Muscle layer of duodenum (tissue), 2 donors: ENCODE data around the gene JARID2.

Experiments
- H3K27ac ChIP-seq: one replicate; pipeline ENCODE4 v1.7.0; 2013; ENCODE audit warnings: mild to moderate bottlenecking, low read length
- H3K27me3 ChIP-seq: one replicate; pipeline ENCODE4 v1.7.0; 2013; ENCODE audit warnings: low read depth, mild to moderate bottlenecking, control low read depth, low read length
- H3K36me3 ChIP-seq, 2 donors: one replicate each; pipeline ENCODE4 v1.7.0; 2013; ENCODE audit warnings: low read length in 2 of 2, control low read depth in 1 of 2, mild to moderate bottlenecking in 1 of 2; ENCODE audit not compliant: insufficient read depth in 2 of 2, control insufficient read depth in 1 of 2
- H3K4me1 ChIP-seq, 2 donors: one replicate each; pipeline ENCODE4 v1.7.0; 2013; ENCODE audit warnings: low read length in 2 of 2, mild to moderate bottlenecking in 2 of 2, control low read depth in 1 of 2, moderate library complexity in 1 of 2; ENCODE audit not compliant: insufficient read depth in 2 of 2, control insufficient read depth in 1 of 2
- H3K4me3 ChIP-seq, 2 donors: one replicate each; pipeline ENCODE4 v1.7.0; 2013; ENCODE audit warnings: low read length in 2 of 2, low read depth in 1 of 2, mild to moderate bottlenecking in 1 of 2
- H3K9me3 ChIP-seq, 2 donors: one replicate each; pipeline ENCODE4 v1.7.0; 2013; ENCODE audit warnings: low read length in 2 of 2, control low read depth in 1 of 2, mild to moderate bottlenecking in 1 of 2; ENCODE audit not compliant: control insufficient read depth in 1 of 2
- donor health status: healthy.

Gene JARID2

GRCh38 chr6:15335385-15335784 is 89.5 kb downstream of the JARID2 start:
- H3K4me1 ChIP-seq, result peaks cover 2 to 29% of the 10 kb centered on the region in 2 donors
- no peaks in the 10 kb centered on the region for H3K36me3 ChIP-seq
- H3K4me3 ChIP-seq, result no peak overlapping the region

DNA sequence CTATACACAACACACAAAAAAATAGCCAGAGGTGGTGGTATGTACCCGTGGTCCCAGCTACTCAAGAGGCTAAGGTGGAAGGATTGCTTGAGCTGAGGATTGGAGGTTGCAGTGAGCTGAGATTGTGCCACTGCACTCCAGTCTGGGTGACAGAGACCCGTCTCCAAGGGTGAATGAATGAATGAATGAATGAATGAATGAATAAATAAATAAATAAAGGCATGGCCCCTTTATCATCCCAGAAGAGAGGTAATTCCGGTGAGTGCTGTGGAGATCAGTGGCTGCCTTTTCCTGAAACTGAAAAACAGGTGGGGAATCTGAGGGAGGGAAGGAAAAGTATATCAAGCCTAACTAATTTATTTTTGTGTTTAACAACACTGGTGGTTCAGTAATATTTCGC is 90.0 kb downstream of the JARID2 start:
- H3K4me1 ChIP-seq, result peaks cover 0 to 24% of the 10 kb centered on the region in 2 donors
- H3K9me3 ChIP-seq, result no peaks in the 10 kb centered on the region
- H3K27me3 ChIP-seq, result no peaks in the 10 kb centered on the region
- H3K4me3 ChIP-seq, result no peak overlapping the region
- H3K27ac ChIP-seq, result no peak overlapping the region
- H3K36me3 ChIP-seq, result no peaks in the 10 kb centered on the region

More at GRCh38 chr6:15335385-15335784, 89.5 kb downstream of the JARID2 start:
- H3K27me3 ChIP-seq, result no peaks in the 10 kb centered on the region
- H3K9me3 ChIP-seq, result no peaks in the 10 kb centered on the region
- H3K27ac ChIP-seq, result no peak overlapping the region

- Histone ChIP-seq H3K4me3 (no peak overlapping the region), H3K4me1 (peaks cover 7 to 16% of the 10 kb centered on the region in 2 donors), H3K27ac (no peak overlapping the region), H3K9me3 (no peaks in the 10 kb centered on the region), H3K36me3 (no peaks in the 10 kb centered on the region), H3K27me3 (no peaks in the 10 kb centered on the region)
Observed at GRCh38 chr6:15336900-15337560, 91.2 kb downstream of the JARID2 start.

DNA sequence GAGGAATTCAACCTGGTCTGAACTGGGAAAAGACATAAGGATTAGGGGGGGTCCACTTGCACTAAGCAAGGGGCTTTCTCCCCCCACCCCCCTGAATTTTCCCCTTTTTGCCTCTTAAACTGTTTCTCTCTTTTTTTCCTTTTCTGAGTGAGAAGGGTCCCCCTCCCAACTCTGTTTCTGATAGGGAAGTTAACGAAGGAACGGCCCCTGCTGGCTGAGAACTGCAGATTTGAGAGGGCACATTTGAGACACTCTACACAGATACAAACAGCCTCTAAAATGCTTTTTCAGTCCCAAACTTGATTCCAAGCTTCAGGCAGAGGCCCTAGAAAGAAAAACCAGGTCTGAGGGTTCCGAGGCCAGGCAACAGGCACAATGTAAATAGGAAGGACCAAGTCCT is 91.7 kb downstream of the JARID2 start:
- H3K36me3 ChIP-seq, result no peaks in the 10 kb centered on the region
- no peak overlapping the region for H3K4me3 ChIP-seq
- H3K4me1 ChIP-seq, result peaks cover 7 to 13% of the 10 kb centered on the region in 2 donors
- H3K27me3 ChIP-seq, result no peaks in the 10 kb centered on the region
- H3K9me3 ChIP-seq, result no peaks in the 10 kb centered on the region
- no peak overlapping the region for H3K27ac ChIP-seq

- H3K4me1 ChIP-seq, result peaks cover 7 to 17% of the 10 kb centered on the region in 2 donors
- no peak overlapping the region for H3K27ac ChIP-seq
- H3K27me3 ChIP-seq, result no peaks in the 10 kb centered on the region
- H3K36me3 ChIP-seq, result no peaks in the 10 kb centered on the region
- H3K4me3 ChIP-seq, result no peak overlapping the region
- no peaks in the 10 kb centered on the region for H3K9me3 ChIP-seq
Observed at GRCh38 chr6:15338476-15338875, 92.6 kb downstream of the JARID2 start.

DNA sequence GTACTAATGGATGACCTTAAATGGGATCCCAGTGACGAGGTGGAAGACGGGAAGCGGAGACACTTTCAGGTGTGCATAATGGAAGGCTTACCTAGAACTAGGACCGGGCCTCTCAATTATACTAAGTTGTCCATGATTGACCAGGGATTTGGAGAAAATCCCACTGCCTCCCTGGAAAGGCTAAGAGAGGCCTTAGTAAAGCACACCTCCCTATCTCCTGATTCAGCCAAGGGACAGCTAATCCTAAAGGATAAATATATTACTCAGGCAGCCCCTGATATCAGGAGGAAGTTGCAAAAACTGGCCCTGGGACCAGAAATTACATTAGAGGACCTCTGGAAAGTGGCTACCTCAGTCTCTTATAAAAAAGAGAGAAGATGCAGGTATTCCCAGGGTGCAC is 93.2 kb downstream of the JARID2 start:
- no peaks in the 10 kb centered on the region for H3K27me3 ChIP-seq
- H3K36me3 ChIP-seq, result no peaks in the 10 kb centered on the region
- peaks cover 7 to 23% of the 10 kb centered on the region in 2 donors for H3K4me1 ChIP-seq
- no peaks in the 10 kb centered on the region for H3K9me3 ChIP-seq
- H3K4me3 ChIP-seq, result no peak overlapping the region
- H3K27ac ChIP-seq, result no peak overlapping the region

GRCh38 chr6:15340105-15340601 is 94.3 kb downstream of the JARID2 start:
- no peak overlapping the region for H3K27ac ChIP-seq
- H3K9me3 ChIP-seq, result no peaks in the 10 kb centered on the region
- peaks cover 10 to 31% of the 10 kb centered on the region in 2 donors for H3K4me1 ChIP-seq
- H3K4me3 ChIP-seq, result no peak overlapping the region
- no peaks in the 10 kb centered on the region for H3K27me3 ChIP-seq
- H3K36me3 ChIP-seq, result no peaks in the 10 kb centered on the region

- Histone ChIP-seq H3K27me3 (no peaks in the 10 kb centered on the region), H3K4me3 (no peak overlapping the region), H3K4me1 (peaks cover 10 to 31% of the 10 kb centered on the region in 2 donors), H3K9me3 (no peaks in the 10 kb centered on the region), H3K36me3 (no peaks in the 10 kb centered on the region), H3K27ac (no peak overlapping the region)
Observed at GRCh38 chr6:15340775-15341174, 94.9 kb downstream of the JARID2 start.

- Histone ChIP-seq H3K4me1 (peaks cover 10 to 31% of the 10 kb centered on the region in 2 donors), H3K9me3 (no peaks in the 10 kb centered on the region), H3K27ac (no peak overlapping the region), H3K36me3 (no peaks in the 10 kb centered on the region), H3K27me3 (no peaks in the 10 kb centered on the region), H3K4me3 (no peak overlapping the region)
Observed at GRCh38 chr6:15341311-15342001, 95.6 kb downstream of the JARID2 start.

- Histone ChIP-seq H3K27me3 (no peaks in the 10 kb centered on the region), H3K36me3 (no peaks in the 10 kb centered on the region), H3K27ac (no peak overlapping the region), H3K9me3 (no peaks in the 10 kb centered on the region), H3K4me1 (peaks cover 10 to 31% of the 10 kb centered on the region in 2 donors), H3K4me3 (no peak overlapping the region)
Observed at GRCh38 chr6:15342114-15342513, 96.2 kb downstream of the JARID2 start.

DNA sequence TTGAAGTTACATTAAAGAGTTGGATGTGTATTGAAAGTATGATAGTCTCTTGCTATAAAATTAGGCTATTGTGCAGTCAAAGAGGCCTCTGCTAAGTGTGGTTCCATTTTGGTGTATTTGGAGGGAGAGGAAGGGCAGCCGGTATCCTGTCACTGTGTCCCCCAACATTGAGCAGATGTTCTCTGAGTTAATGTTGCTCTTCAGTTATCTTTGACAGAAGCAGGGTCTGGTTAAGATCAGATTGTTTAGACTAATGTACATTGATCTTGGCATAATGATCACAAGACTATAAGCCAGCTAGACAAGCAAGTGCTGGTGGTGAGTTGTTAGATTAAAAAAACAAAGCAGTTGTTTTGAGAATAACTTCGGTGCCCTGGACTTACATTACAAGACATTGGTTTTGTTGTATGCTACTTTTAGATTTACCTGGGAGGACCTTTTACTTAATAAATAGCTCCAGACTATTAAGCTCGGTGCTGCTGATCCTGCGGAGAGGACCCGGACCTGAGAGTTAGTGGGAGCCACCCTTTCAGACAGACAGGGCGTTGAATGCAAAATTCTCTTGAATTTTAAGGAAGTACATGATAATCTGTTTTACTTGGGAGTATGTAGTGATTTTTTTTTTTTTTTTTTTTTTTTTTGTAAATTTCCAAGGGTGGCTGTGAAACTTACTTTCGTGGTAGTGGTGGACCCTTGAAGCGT is 97.8 kb downstream of the JARID2 start:
- Histone ChIP-seq H3K36me3 (no peaks in the 10 kb centered on the region), H3K4me3 (no peak overlapping the region), H3K4me1 (peaks cover 10 to 27% of the 10 kb centered on the region in 2 donors), H3K27me3 (no peaks in the 10 kb centered on the region), H3K9me3 (no peaks in the 10 kb centered on the region), H3K27ac (no peak overlapping the region)
